HepG2 (cell line): ENCODE measurements around the gene AP1G1. TPM values are rescaled to one million over a fixed set of nuclear protein-coding genes. Genes with fewer than 3 reads are reported as not detected.

Source experiments
- ATAC-seq: fragments of 200-7000 bp; cut with Tn5 transposase; 3 replicates; pipeline ENCODE4 v1.9.1; 2020; ENCODE audit warnings: mild to moderate bottlenecking, moderate library complexity
- BruUV-seq: library from RNA; stranded (reverse); fragments of 400-500 nt; replicated peaks from 2 replicates; lab custom pipeline; 2021; lab: Mats Ljungman, UMichigan
- CTCF ChIA-PET: fragments of 300-600 bp; formaldehyde crosslinking; extraction: SDS; loops from one replicate; lab custom pipeline; 2021; ENCODE audit warnings: low total read pairs, inconsistent platforms, low intra/inter-chr PET ratio; lab: Yijun Ruan, JAX
- POLR2A ChIA-PET: fragments of 350-600 bp; sonication (Branson Sonifier 250); formaldehyde crosslinking; loops from one replicate; lab custom pipeline; 2020; ENCODE audit warnings: antibody characterized with exemption, inconsistent platforms; lab: Yijun Ruan, JAX
- DNase-seq: peaks from one replicate; pipeline ENCODE4 v3.0.0-alpha.2; 2015; ENCODE audit warnings: low spot score
- FAIRE-seq: peaks from 3 replicates; lab custom pipeline; 2011; peaks lifted over from hg19 to GRCh38; lab: Jason Lieb, UNC
- H2AFZ ChIP-seq: one replicate; pipeline ENCODE4 v1.6.1; 2011; ENCODE audit warnings: low read length, inconsistent platforms
- H3K27ac ChIP-seq: fragments of 300-600 bp; 3 replicates; pipeline ENCODE4 v1.8.0; 2011; ENCODE audit warnings: mixed run types, mild to moderate bottlenecking, mixed read lengths, low read length, inconsistent platforms; ENCODE audit not compliant: insufficient read depth; ENCODE audit errors: extremely low read length
- H3K27me3 ChIP-seq, 2 experiments: fragments of 200-600 bp in 1 of 2; 2 replicates in 1 of 2; 3 replicates in 1 of 2; pipeline versions ENCODE4 v1.6.0 to v1.8.0; 2011; ENCODE audit warnings: low read length in 2 of 2, mild to moderate bottlenecking in 2 of 2, moderate library complexity in 2 of 2, inconsistent platforms in 1 of 2; ENCODE audit not compliant: insufficient read depth in 2 of 2, control insufficient read depth in 1 of 2
- H3K36me3 ChIP-seq, 2 experiments: fragments of 200-600 bp in 1 of 2; replicated peaks in 1 of 2; 2 replicates in 1 of 2; 3 replicates in 1 of 2; pipeline versions ENCODE4 v1.5.1 to v1.8.0; 2011; ENCODE audit warnings: low read length in 2 of 2, inconsistent platforms in 1 of 2; ENCODE audit not compliant: insufficient read depth in 2 of 2, control insufficient read depth in 1 of 2
- H3K4me1 ChIP-seq: 2 replicates; pipeline ENCODE4 v1.5.1; 2012; ENCODE audit warnings: low read length, inconsistent platforms; ENCODE audit not compliant: insufficient read depth
- H3K4me2 ChIP-seq: 2 replicates; pipeline ENCODE4 v1.6.0; 2011; ENCODE audit warnings: low read depth, low read length, inconsistent platforms
- H3K4me3 ChIP-seq, 3 experiments: fragments of 200-600 bp in 1 of 3; sonication (generic), shearing (Covaris generic) in 1 of 3; replicated peaks in 1 of 3; 2 replicates each; pipeline ENCODE4 v1.5.1; 2011 to 2016; ENCODE audit warnings: low read length in 3 of 3, inconsistent platforms in 2 of 3, low read depth in 2 of 3, mild to moderate bottlenecking in 2 of 3, control low read depth in 1 of 3, mixed read lengths in 1 of 3; ENCODE audit not compliant: insufficient read depth in 1 of 3
- H3K79me2 ChIP-seq: one replicate; pipeline ENCODE4 v1.6.1; 2011; ENCODE audit warnings: low read length, inconsistent platforms; ENCODE audit not compliant: insufficient read depth
- H3K9ac ChIP-seq: 2 replicates; pipeline ENCODE4 v1.6.0; 2011; ENCODE audit warnings: mild to moderate bottlenecking, low read depth, low read length, inconsistent platforms; ENCODE audit not compliant: insufficient read depth
- H3K9me3 ChIP-seq: 2 replicates; pipeline ENCODE4 v1.5.1; 2012; ENCODE audit warnings: mild to moderate bottlenecking, low read length
- H4K20me1 ChIP-seq: 2 replicates; pipeline ENCODE4 v1.6.0; 2011; ENCODE audit warnings: inconsistent platforms, mild to moderate bottlenecking, low read length, moderate library complexity; ENCODE audit not compliant: insufficient read depth
- RBFOX2 ChIP-seq: fragments of 200-400 bp; formaldehyde crosslinking; IDR thresholded peaks from 2 replicates; pipeline ENCODE4 v1.6.1; 2017; ENCODE audit warnings: low read depth, mild to moderate bottlenecking, low read length
- ZNF331 ChIP-seq: sonication (generic); formaldehyde crosslinking; IDR thresholded peaks from 2 replicates; pipeline ENCODE4 v1.4.0; 2020; ENCODE audit warnings: missing genetic modification reagents
- ZNF629 ChIP-seq: sonication (generic); formaldehyde crosslinking; conservative IDR thresholded peaks from 2 replicates; pipeline ENCODE4 v1.5.0; 2020; ENCODE audit warnings: missing genetic modification reagents
- WGBS: methylation state at CpG from one replicate; pipeline ENCODE4 v1.1.6; 2017; ENCODE audit warnings: low lambda C conversion rate; 5-methylcytosine and 5-hydroxymethylcytosine counted together
- in situ Hi-C: cut with HindIII; loops from 2 replicates; pipeline ENCODE4 v1.10.0; 2017; ENCODE audit warnings: low pct_unique_long_range_greater_than_20kb; ENCODE audit not compliant: extremely low pct_ligation_motif_present
- intact Hi-C: fragments of 100-400 bp; cut with micrococcal nuclease; formaldehyde crosslinking; loops from one replicate; pipeline ENCODE4 v1.10.0; 2022; ENCODE audit not compliant: unreplicated experiment
- polyA plus RNA-seq, 8 experiments: library from polyadenylated mRNA; depleted of rRNA in 3 of 8; stranded (reverse) in 7 of 8; unstranded in 1 of 8; fragments of >200 nt; fragmentation: Illumina TruSeq in 4 of 8; extraction: Trizol in 4 of 8; gene quantifications; 2 replicates each; pipeline versions ENCODE4 v1.2.1 to v1.2.3, GENCODE V29; 2011 to 2016; ENCODE audit warnings: low read depth in 4 of 8, missing spikeins in 1 of 8, mixed read lengths in 1 of 8; ENCODE audit not compliant: insufficient read depth in 1 of 8
- total RNA-seq, 5 experiments: library from RNA; depleted of rRNA; stranded (reverse); fragments of >200 nt; fragmentation: Illumina TruSeq; extraction: Trizol; gene quantifications; 2 replicates each; pipeline ENCODE4 v1.2.3, GENCODE V29; 2016; ENCODE audit warnings: low read depth in 1 of 5

AP1G1 gene
- total and polyA plus RNA-seq, 2 of the 13 experiments (the other 11 are each of a cell fraction or from before 2014, with no cell fraction given), result 62.2 to 66.2 TPM

- no peak overlapping the region for H2AFZ ChIP-seq
- peaks cover 5% of the 10 kb centered on the region for H3K79me2 ChIP-seq
- H3K36me3 ChIP-seq, result peaks cover 31 to 43% of the 10 kb centered on the region in 2 experiments
- peaks cover 20% of the 10 kb centered on the region for H3K4me1 ChIP-seq
- FAIRE-seq (no peak), ATAC-seq (no peak), DNase-seq (no peak)
- ChIA-PET POLR2A (no interaction called here), CTCF (no interaction called here)
- H3K9ac ChIP-seq, result no peak overlapping the region
- TF ChIP-seq ZNF331 (no peak), RBFOX2 (0 out of 2 replicates have a peak, but pooled peaks have one; percentile 31)
- no peak overlapping the region for H3K4me2 ChIP-seq
- no peak overlapping the region for H3K27ac ChIP-seq
- WGBS, result 100% methylated on average over 4 of the region's 4 CpGs
- intact Hi-C loops (no loop called here), in situ Hi-C loops (no loop called here)
- no peaks in the 10 kb centered on the region for H3K27me3 ChIP-seq
- H3K9me3 ChIP-seq, result no peaks in the 10 kb centered on the region
- no TSS peak for BruUV-seq
- no peak overlapping the region for H3K4me3 ChIP-seq
- H4K20me1 ChIP-seq, result no peaks in the 10 kb centered on the region
These were observed 43.9 kb upstream of the AP1G1 start for GRCh38 chr16:71852561-71852960.

GRCh38 chr16:71852158-71852557, 43.5 kb upstream of the AP1G1 start:
- no TSS peak for BruUV-seq
- H3K4me3 ChIP-seq, result no peak overlapping the region
- intact Hi-C loops, result no loop called here
- no peak overlapping the region for H3K9ac ChIP-seq
- peaks cover 24% of the 10 kb centered on the region for H3K4me1 ChIP-seq
- no peak for DNase-seq
- peaks cover 9% of the 10 kb centered on the region for H3K79me2 ChIP-seq
- no peaks in the 10 kb centered on the region for H3K27me3 ChIP-seq
- CTCF ChIA-PET, result no interaction called here
- no peak for TF ChIP-seq ZNF629
- peaks cover 31 to 43% of the 10 kb centered on the region in 2 experiments for H3K36me3 ChIP-seq
- no peak overlapping the region for H2AFZ ChIP-seq
- 88% methylated on average over 3 of the region's 3 CpGs for WGBS
- ATAC-seq, result no peak
- no peak overlapping the region for H3K4me2 ChIP-seq
- H3K9me3 ChIP-seq, result no peaks in the 10 kb centered on the region
- in situ Hi-C loops, result no loop called here
- 0 out of 2 replicates have a peak, but pooled peaks cover under 1% of the 10 kb centered on the region for H4K20me1 ChIP-seq
- H3K27ac ChIP-seq, result no peak overlapping the region
- POLR2A ChIA-PET, result no interaction called here
- FAIRE-seq, result no peak
